Loucy (cell line): ENCODE measurements around the gene ACBD5.

Experiments
- H2AFZ ChIP-seq: fragments of 200-600 bp; sonication (generic); 2 replicates; pipeline ENCODE4 v1.6.0; 2016; ENCODE audit warnings: antibody characterized with exemption, mild to moderate bottlenecking, low read length, moderate library complexity
- H3F3A ChIP-seq: fragments of 200-600 bp; 2 replicates; pipeline ENCODE4 v1.6.0; 2016; ENCODE audit warnings: antibody characterized with exemption, low read depth, mild to moderate bottlenecking
- H3K27me3 ChIP-seq: fragments of 200-600 bp; sonication (generic); 2 replicates; pipeline ENCODE4 v1.6.1; 2014; ENCODE audit warnings: low read length, mild to moderate bottlenecking; ENCODE audit not compliant: insufficient read depth, poor library complexity, severe bottlenecking
- H3K36me3 ChIP-seq: fragments of 200-600 bp; sonication (generic); 2 replicates; pipeline ENCODE4 v1.6.1; 2016; ENCODE audit warnings: low read length; ENCODE audit not compliant: insufficient read depth
- H3K4me1 ChIP-seq: fragments of 200-600 bp; sonication (generic); 2 replicates; pipeline ENCODE4 v1.5.1; 2014; ENCODE audit warnings: low read length, mild to moderate bottlenecking; ENCODE audit not compliant: insufficient read depth, poor library complexity, severe bottlenecking
- H3K4me2 ChIP-seq: fragments of 200-600 bp; sonication (generic); 2 replicates; pipeline ENCODE4 v1.6.0; 2014; ENCODE audit warnings: antibody characterized with exemption, low read length, low read depth, mild to moderate bottlenecking; ENCODE audit not compliant: poor library complexity, severe bottlenecking
- H3K4me3 ChIP-seq: fragments of 200-600 bp; sonication (generic); 2 replicates; pipeline ENCODE4 v1.5.1; 2014; ENCODE audit warnings: low read length, mild to moderate bottlenecking, mixed read lengths; ENCODE audit not compliant: poor library complexity, severe bottlenecking
- H3K79me2 ChIP-seq: fragments of 200-600 bp; sonication (generic); 2 replicates; pipeline ENCODE4 v1.6.1; 2014; ENCODE audit warnings: low read length; ENCODE audit not compliant: insufficient read depth
- H3K9ac ChIP-seq: fragments of 200-600 bp; sonication (generic); 2 replicates; pipeline ENCODE4 v1.6.0; 2014; ENCODE audit warnings: mild to moderate bottlenecking, low read depth, low read length, moderate library complexity; ENCODE audit not compliant: poor library complexity, severe bottlenecking
- H3K9me2 ChIP-seq: fragments of 200-600 bp; sonication (generic); replicated peaks from 2 replicates; pipeline ENCODE4 v1.6.1; 2016; ENCODE audit warnings: low read depth, low read length, mixed read lengths
- H3K9me3 ChIP-seq: fragments of 200-600 bp; sonication (generic); 2 replicates; pipeline ENCODE4 v1.6.1; 2014; ENCODE audit warnings: mild to moderate bottlenecking, antibody characterized with exemption, low read length, low read depth; ENCODE audit not compliant: insufficient read depth
- H4K20me1 ChIP-seq: fragments of 200-600 bp; sonication (generic); 2 replicates; pipeline ENCODE4 v1.6.0; 2014; ENCODE audit warnings: antibody characterized with exemption, low read length, mild to moderate bottlenecking; ENCODE audit not compliant: insufficient read depth, poor library complexity, severe bottlenecking
- EZH2phosphoT487 ChIP-seq: fragments of 200-600 bp; IDR thresholded peaks from 2 replicates; pipeline ENCODE4 v1.6.1; 2018; ENCODE audit warnings: antibody characterized with exemption, mild to moderate bottlenecking, moderate library complexity, borderline replicate concordance
- TF ChIP-seq, protein P1 (sequence below): fragments of 200-600 bp; sonication (generic); conservative IDR thresholded peaks from 2 replicates; pipeline ENCODE4 v1.5.1; 2014; ENCODE audit warnings: mild to moderate bottlenecking, antibody characterized with exemption, low read length

ACBD5 gene

DNA sequence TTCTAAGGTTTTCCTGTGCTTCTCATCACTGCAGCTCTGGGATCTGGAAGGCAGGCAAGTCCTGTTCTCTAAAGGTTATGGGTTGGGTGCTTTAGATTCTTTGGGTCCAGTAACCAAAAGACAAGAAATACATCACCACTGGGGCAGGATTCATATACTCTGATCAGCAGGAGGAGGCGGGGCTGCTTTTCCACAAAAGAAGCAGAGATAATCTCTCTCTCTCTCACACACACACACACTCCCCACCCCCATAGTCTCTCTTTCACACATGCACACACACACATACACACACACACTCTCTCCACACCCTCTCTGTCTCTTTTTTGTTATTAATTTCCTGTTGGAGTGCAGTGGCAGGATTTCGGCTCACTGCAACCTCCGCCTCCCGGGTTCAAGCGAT is 13.0 kb upstream of the ACBD5 start:
- H3K4me2 ChIP-seq, result no peak overlapping the region

DNA sequence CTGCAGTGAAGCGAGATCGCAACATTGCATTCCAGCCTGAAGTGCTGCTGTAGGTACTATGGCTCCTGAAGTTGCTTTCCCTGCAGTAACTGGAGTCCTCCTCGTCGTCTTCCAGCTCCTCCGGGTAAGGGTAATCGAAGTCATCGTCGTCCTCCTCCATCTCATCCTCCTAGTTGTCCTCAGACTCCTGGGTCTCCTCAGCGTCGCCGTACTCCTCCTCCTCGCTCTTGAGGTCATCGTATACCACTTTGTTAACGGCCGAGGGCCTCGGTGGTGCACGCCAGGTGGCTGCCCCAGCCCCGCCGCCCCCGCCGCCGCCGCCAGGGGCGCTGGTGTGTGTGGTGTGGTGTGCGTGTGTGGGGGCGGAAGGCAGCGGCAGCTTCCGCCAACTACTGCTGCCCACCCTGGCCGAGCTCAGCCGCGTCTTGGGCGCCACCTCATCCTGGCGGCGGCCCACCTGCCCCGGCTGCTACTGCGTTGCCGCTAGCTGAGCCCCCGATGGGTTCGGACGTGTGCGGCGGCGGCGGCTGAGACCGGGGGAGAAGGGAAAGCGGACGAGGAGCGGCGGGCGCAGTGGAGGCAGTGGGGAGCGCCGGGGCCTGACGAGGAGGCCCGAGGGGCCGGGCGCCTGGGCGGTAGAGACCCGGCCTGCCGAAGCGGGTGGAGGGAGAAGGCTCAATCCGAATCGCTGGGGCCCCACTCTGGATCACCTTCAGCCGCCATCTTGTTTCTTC is 11.8 kb upstream of the ACBD5 start:
- Histone ChIP-seq H2AFZ (no peak overlapping the region), H3K4me3 (no peak overlapping the region), H3K9me3 (no peaks in the 10 kb centered on the region), H3K9ac (no peak overlapping the region), H3K27me3 (no peaks in the 10 kb centered on the region), H3K9me2 (no peaks in the 10 kb centered on the region), H3K79me2 (no peaks in the 10 kb centered on the region), H3K4me1 (no peaks in the 10 kb centered on the region), H3K4me2 (no peak overlapping the region), H3K36me3 (no peaks in the 10 kb centered on the region), H4K20me1 (no peaks in the 10 kb centered on the region), H3F3A (no peaks in the 10 kb centered on the region)
- TF ChIP-seq, protein P1, sequence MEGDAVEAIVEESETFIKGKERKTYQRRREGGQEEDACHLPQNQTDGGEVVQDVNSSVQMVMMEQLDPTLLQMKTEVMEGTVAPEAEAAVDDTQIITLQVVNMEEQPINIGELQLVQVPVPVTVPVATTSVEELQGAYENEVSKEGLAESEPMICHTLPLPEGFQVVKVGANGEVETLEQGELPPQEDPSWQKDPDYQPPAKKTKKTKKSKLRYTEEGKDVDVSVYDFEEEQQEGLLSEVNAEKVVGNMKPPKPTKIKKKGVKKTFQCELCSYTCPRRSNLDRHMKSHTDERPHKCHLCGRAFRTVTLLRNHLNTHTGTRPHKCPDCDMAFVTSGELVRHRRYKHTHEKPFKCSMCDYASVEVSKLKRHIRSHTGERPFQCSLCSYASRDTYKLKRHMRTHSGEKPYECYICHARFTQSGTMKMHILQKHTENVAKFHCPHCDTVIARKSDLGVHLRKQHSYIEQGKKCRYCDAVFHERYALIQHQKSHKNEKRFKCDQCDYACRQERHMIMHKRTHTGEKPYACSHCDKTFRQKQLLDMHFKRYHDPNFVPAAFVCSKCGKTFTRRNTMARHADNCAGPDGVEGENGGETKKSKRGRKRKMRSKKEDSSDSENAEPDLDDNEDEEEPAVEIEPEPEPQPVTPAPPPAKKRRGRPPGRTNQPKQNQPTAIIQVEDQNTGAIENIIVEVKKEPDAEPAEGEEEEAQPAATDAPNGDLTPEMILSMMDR, result no peak
- TF ChIP-seq EZH2phosphoT487, result no peak

More for the DNA sequence above, 13.0 kb upstream of the ACBD5 start:
- Histone ChIP-seq H4K20me1 (no peaks in the 10 kb centered on the region), H2AFZ (no peak overlapping the region), H3K27me3 (no peaks in the 10 kb centered on the region), H3K36me3 (no peaks in the 10 kb centered on the region), H3K4me1 (no peaks in the 10 kb centered on the region), H3F3A (no peaks in the 10 kb centered on the region), H3K4me3 (no peak overlapping the region), H3K9me3 (no peaks in the 10 kb centered on the region), H3K79me2 (no peaks in the 10 kb centered on the region), H3K9ac (no peak overlapping the region), H3K9me2 (no peaks in the 10 kb centered on the region)
- TF ChIP-seq, protein P1, result no peak
- no peak for TF ChIP-seq EZH2phosphoT487

DNA sequence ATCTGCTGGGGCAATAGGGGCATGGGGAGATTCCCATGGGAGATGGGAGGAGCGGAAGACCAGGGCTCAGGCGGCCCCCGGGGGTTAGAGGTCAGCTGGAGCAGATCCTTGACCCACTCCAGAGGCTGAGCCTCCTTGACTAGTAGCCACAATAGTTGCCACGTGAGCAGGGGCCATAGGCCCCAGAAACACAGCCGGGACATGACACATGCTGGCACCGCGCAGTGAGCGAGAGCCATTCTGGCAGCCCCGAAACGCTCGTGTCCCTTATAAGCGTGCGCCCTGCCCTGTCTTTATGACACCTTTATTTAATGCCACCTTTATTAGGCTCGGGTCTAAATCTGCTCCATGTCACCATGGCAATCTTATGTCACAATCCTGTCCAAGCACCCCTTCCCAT is 11.0 kb upstream of the ACBD5 start:
- Histone ChIP-seq H3K4me1 (no peaks in the 10 kb centered on the region), H3K9ac (no peak overlapping the region), H3F3A (no peaks in the 10 kb centered on the region), H3K4me2 (no peak overlapping the region), H3K9me2 (no peaks in the 10 kb centered on the region), H3K36me3 (no peaks in the 10 kb centered on the region), H4K20me1 (no peaks in the 10 kb centered on the region), H3K4me3 (no peak overlapping the region), H2AFZ (no peak overlapping the region), H3K9me3 (no peaks in the 10 kb centered on the region), H3K79me2 (no peaks in the 10 kb centered on the region), H3K27me3 (no peaks in the 10 kb centered on the region)
- TF ChIP-seq EZH2phosphoT487, result no peak
- TF ChIP-seq, protein P1, result no peak
